HG03460 (cell line): ENCODE results near the gene POMP.
"Not testable (repeated sequence)": the region's sequence is repeated elsewhere in the genome, so short reads cannot be mapped to it uniquely, and the experiment has no call there.

Experiments
- ATAC-seq: cut with Tn5 transposase; IDR thresholded peaks from one replicate; pipeline ENCODE4 v1.9.1; 2021; ENCODE audit not compliant: unreplicated experiment

The POMP gene

DNA sequence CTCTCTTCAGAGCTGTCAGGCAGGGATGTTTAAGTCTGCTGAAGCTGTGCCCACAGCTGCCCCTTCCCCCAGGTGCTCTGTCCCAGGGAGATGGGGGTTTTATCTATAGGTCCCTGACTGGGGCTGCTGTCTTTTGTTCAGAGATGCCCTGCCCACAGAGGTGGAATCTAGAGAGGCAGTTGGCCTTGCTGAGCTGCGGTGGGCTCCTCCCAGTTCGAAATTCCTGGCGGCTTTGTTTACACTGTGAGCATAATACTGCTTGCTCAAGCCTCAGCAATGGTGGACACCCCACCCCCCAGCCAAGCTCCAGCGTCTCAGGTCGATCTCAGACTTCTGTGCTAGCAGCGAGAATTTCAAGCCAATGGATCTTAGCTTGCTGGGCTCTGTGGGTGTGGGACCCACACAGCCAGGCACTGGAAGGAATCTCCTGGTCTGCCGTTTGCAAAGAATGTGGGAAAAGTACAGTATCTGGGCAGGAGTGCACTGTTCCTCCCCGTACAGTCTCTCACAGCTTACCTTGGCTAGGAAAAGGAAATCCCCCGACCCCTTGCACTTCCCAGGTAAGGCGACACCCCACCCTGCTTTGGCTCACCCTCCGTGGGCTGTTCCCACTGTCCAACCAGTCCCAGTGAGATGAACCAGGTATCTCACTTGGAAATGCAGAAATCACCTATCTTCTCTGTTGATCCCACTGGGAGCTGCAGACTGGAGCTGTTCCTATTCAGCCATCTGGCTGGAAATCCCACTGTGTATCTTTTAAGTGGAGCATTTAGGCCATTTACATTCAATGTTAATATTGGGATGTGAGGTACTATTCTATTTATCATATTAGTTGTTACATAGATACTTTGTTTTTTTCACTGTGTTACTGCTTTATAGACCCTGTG lies 34.9 kb downstream of the POMP start:
- not testable (repeated sequence) for ATAC-seq

- ATAC-seq, result no peak
These were observed 38.5 kb downstream of the POMP start for GRCh38 chr13:28697441-28697840.

GRCh38 chr13:28699246-28699645 lies 40.3 kb downstream of the POMP start:
- ATAC-seq, result no peak

DNA sequence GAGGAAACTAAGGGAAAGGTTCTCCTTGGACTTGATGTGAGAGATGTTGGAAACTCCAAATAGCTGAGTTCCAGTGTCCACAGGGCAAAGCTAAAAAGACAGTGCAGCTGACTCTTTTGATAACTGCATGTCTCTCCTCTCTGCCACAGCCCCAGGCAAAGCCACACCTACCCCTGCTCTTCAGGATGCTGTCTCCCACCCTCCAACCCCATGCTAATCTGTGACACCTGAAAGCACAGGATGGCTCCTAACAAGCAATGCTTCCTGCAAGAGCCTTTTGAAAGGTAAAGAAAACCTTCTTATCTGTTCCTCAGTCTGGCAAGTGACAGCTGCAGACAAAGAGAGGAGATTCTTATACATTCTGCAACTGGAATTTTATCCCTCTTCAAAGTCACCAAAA lies 45.4 kb downstream of the POMP start:
- no peak for ATAC-seq

GRCh38 chr13:28704919-28705318 lies 46.0 kb downstream of the POMP start:
- no peak for ATAC-seq

DNA sequence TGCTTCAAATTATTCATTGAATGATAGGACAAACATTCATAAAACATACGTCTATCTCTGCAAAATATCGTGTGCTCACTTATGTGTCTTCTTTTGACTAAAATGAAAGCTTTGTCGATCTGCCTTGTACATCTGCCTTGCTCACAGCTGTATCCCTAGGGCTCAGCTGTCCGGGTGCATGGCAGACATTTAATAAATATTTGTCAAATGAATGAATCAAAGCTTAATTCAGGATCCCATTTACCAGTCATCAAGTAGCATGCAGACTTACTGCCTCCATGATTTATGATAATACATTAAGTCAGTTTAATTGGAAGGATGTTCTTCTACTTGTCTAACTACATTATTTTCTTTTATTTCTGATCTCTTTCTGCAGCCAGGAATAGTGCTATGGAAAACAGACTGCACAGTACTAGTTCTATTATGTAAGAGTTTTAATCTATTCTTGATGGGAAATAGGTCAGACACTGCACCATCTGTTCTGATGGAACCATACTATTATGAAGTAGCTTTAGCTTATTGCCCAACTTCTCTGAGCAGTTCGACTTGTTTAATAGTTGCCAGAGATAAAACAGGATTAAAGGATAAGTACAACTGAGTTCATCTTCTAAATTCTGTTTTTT lies 46.6 kb downstream of the POMP start:
- ATAC-seq, result no peak

- ATAC-seq, result peak; percentile 97
These were observed 48.9 kb downstream of the POMP start for GRCh38 chr13:28707629-28708427.

GRCh38 chr13:28710161-28710560 lies 51.2 kb downstream of the POMP start:
- ATAC-seq, result no peak

- ATAC-seq, result no peak
These were observed 55.7 kb downstream of the POMP start for GRCh38 chr13:28714651-28715050.

GRCh38 chr13:28716511-28716910 lies 57.6 kb downstream of the POMP start:
- no peak for ATAC-seq

- ATAC-seq, result no peak
These were observed 58.2 kb downstream of the POMP start for GRCh38 chr13:28717170-28717569.

DNA sequence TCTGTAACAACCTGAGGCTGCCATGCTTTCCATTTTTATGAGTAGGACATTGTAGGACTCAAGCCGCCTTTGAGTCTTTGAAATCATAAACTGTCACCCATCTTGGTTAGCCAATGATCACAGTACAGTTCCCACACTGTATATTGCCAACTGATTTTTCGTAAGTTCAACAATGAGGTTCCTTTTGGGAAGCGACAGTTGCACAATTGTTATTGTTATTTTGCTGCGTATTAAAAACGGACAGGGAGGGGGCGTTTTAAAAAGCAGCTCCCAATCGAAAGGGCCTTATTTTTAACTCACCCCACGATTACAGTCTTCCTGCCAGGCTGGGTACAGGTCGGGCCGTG lies 59.2 kb downstream of the POMP start:
- no peak for ATAC-seq

- peak; percentile 98 for ATAC-seq
These were observed 59.8 kb downstream of the POMP start, which contains the start of gene SLC46A3 for GRCh38 chr13:28718543-28719226. Gene SLC46A3, minus strand, starts transcription at chr13:28718970. Its CDS starts 972 bp downstream, at chr13:28717998.

- ATAC-seq, result peak; percentile 8
These were observed 60.5 kb downstream of the POMP start for GRCh38 chr13:28719227-28720055.

- no peak for ATAC-seq
These were observed 64.9 kb downstream of the POMP start for GRCh38 chr13:28723806-28724205.

DNA sequence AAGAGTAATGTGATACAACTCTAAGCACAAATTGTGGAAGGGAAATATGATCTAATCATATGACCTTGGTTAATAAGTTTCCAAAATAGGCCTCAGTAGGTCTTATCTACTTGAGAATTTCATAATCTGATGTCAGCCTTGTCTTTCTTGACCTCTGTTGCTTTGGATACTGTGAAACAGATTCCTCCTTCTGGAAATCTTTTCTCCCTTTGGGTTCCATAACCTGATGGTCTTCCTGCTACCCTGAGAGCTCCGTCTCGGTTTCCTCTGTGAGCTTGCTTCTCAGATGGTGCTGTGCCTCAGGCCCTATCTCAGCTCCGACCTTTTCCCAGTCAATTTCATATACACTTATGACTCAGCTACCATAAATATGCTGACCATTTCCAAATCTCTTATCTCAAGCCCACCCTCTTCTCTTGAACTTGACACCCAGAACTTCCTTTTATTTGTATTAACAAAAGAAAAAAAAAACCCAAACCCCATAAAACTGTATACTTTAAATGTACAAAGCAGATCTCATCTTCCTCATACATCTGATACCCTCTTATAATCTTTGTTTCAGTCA lies 66.2 kb downstream of the POMP start:
- no peak for ATAC-seq
